ENCODE results near the gene NAV2.

The NAV2 gene

GRCh38 chr11:19790831-19791552 is 78.4 kb downstream of the NAV2 start:
- H3K4me3 ChIP-seq (replicated peaks; ENCODE audit: low read depth, low read length), result no peak overlapping the region
- TF ChIP-seq CTCF (IDR thresholded peaks at IDR 0.05; ENCODE audit: low read length, missing control alignments), result no peak
- no peak for DNase-seq (ENCODE audit: low read depth)

DNA sequence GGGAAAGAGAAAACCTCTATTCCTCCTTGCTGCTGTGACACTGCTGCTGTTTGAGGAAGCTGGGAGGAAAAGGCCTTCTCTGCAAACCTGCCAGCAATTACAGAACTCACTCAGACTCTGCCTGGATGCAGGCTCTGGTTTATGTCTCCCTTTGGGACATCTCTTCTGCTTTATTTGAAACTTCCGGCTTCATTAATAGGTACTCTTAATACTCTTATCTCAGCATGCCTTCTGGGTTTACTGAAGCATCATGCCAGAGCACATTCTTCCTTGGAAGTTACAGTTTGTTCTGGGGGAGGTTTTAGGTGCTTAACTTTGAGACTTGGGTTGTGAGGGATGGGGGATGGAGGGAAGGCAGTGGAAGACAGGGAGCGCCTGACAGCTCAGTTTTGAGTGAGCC is 79.9 kb downstream of the NAV2 start:
- DNase-seq (ENCODE audit: low read depth), result no peak
- H3K4me3 ChIP-seq (replicated peaks; ENCODE audit: low read depth, low read length), result no peak overlapping the region
- no peak for TF ChIP-seq CTCF (IDR thresholded peaks at IDR 0.05; ENCODE audit: low read length, missing control alignments)

DNA sequence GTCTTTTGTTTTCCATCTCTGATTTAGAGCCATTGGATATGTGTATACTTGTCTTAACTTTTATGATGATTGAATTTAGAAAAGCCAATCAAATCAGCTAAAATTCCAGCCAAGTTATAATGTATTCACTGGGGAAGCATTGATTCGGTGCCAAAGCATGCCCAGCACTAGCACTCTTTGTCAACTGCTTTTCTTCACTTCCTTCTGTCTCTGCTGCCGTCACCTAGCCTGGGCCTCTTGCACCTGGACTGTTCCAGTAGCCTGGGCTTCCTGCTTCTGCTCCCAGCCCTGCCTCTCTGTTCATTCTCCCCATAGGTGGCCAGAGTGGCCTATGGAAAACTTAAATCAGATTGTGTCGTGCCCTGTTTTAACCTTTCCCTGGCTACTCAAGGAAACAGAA is 80.7 kb downstream of the NAV2 start:
- TF ChIP-seq CTCF (IDR thresholded peaks at IDR 0.05; ENCODE audit: low read length, missing control alignments), result no peak
- H3K4me3 ChIP-seq (replicated peaks; ENCODE audit: low read depth, low read length), result no peak overlapping the region

DNA sequence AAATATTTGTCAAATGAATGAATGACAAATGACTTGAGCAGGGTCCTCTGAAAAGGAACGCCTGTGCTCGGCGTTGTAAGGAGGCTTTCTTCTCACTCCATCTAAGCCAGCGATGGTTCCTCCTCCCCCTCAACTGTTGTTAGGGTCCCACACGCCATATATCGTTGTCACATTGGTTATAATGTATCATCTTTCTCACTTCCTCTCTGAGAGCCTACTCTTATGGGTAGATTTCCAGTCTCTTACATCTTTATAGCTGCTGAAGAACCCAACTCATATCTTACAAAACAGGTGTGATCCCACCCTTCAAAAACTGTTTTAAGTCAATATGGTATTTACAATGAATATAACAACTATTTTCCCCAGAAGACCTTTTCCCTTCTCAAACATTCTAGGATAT is 81.5 kb downstream of the NAV2 start:
- TF ChIP-seq CTCF (IDR thresholded peaks at IDR 0.05; ENCODE audit: low read length, missing control alignments), result no peak
- DNase-seq (ENCODE audit: low read depth), result no peak
- H3K4me3 ChIP-seq (replicated peaks; ENCODE audit: low read depth, low read length), result no peak overlapping the region

More for the DNA sequence above, 80.7 kb downstream of the NAV2 start:
- no peak for DNase-seq (ENCODE audit: low read depth)

DNA sequence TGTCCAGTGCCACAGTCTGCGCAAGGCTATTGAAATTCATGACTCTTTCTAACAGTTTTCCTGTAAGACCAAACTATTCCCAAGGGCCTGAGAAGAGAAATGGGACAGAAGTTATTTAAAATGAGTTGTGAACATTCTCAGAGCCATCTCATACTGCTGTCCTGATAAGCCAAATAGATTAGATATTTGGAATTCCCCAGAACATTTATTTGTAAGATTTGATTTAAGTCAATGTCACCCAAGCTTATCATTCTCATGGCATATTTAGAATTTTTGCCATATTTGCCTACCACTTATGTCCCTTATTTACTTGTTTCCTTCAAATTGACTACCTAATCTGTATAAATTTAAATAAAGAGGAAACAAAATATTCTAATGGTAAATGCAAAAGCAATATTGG is 82.4 kb downstream of the NAV2 start:
- DNase-seq (ENCODE audit: low read depth), result no peak
- TF ChIP-seq CTCF (IDR thresholded peaks at IDR 0.05; ENCODE audit: low read length, missing control alignments), result no peak
- no peak overlapping the region for H3K4me3 ChIP-seq (replicated peaks; ENCODE audit: low read depth, low read length)

- peak; percentile 48 for TF ChIP-seq CTCF (IDR thresholded peaks at IDR 0.05; ENCODE audit: low read length, missing control alignments)
- H3K4me3 ChIP-seq (replicated peaks; ENCODE audit: low read depth, low read length), result no peak overlapping the region
- no peak for DNase-seq (ENCODE audit: low read depth)
Observed at GRCh38 chr11:19800162-19800561, 87.5 kb downstream of the NAV2 start.

All from fibroblast of pulmonary artery (primary cell).